Right lobe of liver (tissue), 4 donors: ENCODE measurements around the gene CDKN2A.

Experiments
- CTCF ChIP-seq, 4 donors: fragments of 200-600 bp in 3 of 4; fragments of 450-650 bp in 1 of 4; IDR thresholded peaks; one replicate each; pipeline versions ENCODE4 v1.5.1 to v1.8.0; 2016 to 2022; ENCODE audit warnings: antibody characterized with exemption in 4 of 4, mild to moderate bottlenecking in 2 of 4
- POLR2A ChIP-seq: fragments of 450-650 bp; IDR thresholded peaks from one replicate; pipeline ENCODE4 v1.6.1; 2017; ENCODE audit warnings: antibody characterized with exemption, mild to moderate bottlenecking
- donor health status: DM: no; HTN: no; CAD: no.
- donor health status: DM: no; HTN: no; CAD: no.
- donor health status: DM: no; HTN: yes; CAD: no.

- TF ChIP-seq CTCF (IDR thresholded peaks at IDR 0.05) = no peak
- TF ChIP-seq POLR2A = no peak
These were observed 3.3 kb upstream of the CDKN2A start for GRCh38 chr9:21997480-21997879.
